Stimulated activated memory B cell treated with anti-CD40 and anti-IgM and Interleukin-4, amounts not matched to agents 10 μg/mL and 1 μg/mL and 100 μg/mL, for 72 hours (primary cell): ENCODE data around the gene TRPV2.

ENCODE experiments used
- ATAC-seq: fragments of 150-1000 bp; cut with Tn5 transposase; 2 replicates; pipeline ENCODE4 v1.10.0; 2021
- H3K27ac Mint-ChIP-seq: one replicate; pipeline ENCODE4 v1.8.0; 2022; ENCODE audit warnings: mild to moderate bottlenecking, mixed read lengths
- H3K27me3 Mint-ChIP-seq: one replicate; pipeline ENCODE4 v1.8.0; 2022; ENCODE audit warnings: mixed read lengths
- H3K36me3 Mint-ChIP-seq: one replicate; pipeline ENCODE4 v1.8.0; 2022; ENCODE audit warnings: mixed read lengths
- H3K4me1 Mint-ChIP-seq: one replicate; pipeline ENCODE4 v1.8.0; 2022; ENCODE audit warnings: mixed read lengths
- H3K4me3 Mint-ChIP-seq: one replicate; pipeline ENCODE4 v1.8.0; 2022; ENCODE audit warnings: mild to moderate bottlenecking, moderate library complexity, mixed read lengths
- H3K9me3 Mint-ChIP-seq: one replicate; pipeline ENCODE4 v1.8.0; 2022; ENCODE audit warnings: mixed read lengths

TRPV2 gene

DNA sequence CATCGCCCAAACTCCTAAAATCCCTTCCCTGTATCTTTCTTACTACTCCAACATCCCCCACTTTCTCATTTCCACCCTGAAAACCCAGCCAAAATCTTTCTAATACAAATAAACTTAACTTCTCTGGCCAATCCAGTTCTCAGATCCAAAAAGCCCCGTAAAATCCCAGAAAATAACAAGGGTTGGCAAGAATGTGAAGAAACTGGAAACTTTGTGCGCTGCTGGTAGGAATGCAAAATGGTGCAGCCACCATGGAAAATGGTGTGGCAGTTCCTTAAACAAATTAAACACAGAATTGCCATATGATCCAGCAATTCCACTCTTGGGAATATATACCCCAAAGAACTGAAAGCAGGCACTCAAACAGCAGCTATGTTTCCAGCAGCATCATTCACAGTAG is 52.5 kb downstream of the TRPV2 start:
- Mint-ChIP-seq H3K4me1 (no peaks in the 10 kb centered on the region), H3K27me3 (no peaks in the 10 kb centered on the region), H3K9me3 (no peaks in the 10 kb centered on the region), H3K4me3 (no peak overlapping the region), H3K27ac (no peak overlapping the region), H3K36me3 (no peaks in the 10 kb centered on the region)
- no peak for ATAC-seq

DNA sequence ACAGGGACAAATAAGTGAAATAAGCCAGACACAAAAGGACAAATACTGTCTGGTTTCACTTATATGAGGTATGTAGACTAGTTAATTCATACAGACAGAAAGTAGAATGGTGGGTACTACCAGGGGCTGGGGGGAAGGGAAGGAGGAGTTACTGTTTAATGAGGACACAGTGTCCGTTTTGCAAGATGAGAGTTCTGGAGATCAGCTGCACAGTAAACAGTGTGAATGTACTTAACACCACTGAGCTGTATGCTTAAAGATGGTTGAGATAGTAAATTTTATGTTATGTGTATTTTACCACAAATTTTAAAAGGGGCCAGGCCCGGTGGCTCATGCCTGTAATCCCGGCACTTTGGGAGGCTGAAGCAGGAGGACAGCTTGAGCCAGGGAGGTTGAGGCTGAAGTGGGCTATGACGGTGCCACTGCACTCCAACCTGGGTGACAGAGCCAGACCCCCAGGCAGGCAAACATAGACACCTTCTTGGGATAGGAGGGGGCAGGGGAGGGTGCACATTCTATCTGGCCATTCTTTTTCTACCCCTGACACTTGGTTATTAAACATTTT is 53.1 kb downstream of the TRPV2 start:
- H3K4me1 Mint-ChIP-seq = no peaks in the 10 kb centered on the region
- H3K4me3 Mint-ChIP-seq = no peak overlapping the region
- no peaks in the 10 kb centered on the region for H3K9me3 Mint-ChIP-seq
- no peak overlapping the region for H3K27ac Mint-ChIP-seq
- no peaks in the 10 kb centered on the region for H3K27me3 Mint-ChIP-seq
- H3K36me3 Mint-ChIP-seq = no peaks in the 10 kb centered on the region
- ATAC-seq = no peak

DNA sequence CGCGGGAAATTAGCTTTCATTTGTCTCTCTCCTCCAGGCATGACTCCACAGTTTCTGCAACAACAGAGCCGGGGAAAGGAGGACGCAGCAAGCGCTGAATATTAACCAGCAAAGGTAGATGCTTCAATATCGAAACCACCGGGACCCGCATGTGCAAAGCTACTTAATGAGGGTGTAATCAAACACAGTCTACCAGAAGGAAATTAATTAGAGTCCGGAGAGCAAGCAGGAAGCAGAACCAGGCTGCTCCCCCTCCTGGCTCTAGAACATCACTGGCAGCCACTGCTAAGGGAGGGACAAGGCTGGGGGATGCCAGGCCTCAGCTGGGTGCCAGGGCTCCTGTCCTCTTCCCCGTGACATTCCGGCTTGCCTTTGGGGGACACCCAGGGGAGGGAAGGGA is 54.9 kb downstream of the TRPV2 start:
- Mint-ChIP-seq H3K27ac (no peak overlapping the region), H3K27me3 (no peaks in the 10 kb centered on the region), H3K4me3 (no peak overlapping the region), H3K4me1 (no peaks in the 10 kb centered on the region), H3K9me3 (no peaks in the 10 kb centered on the region), H3K36me3 (no peaks in the 10 kb centered on the region)
- no peak for ATAC-seq

DNA sequence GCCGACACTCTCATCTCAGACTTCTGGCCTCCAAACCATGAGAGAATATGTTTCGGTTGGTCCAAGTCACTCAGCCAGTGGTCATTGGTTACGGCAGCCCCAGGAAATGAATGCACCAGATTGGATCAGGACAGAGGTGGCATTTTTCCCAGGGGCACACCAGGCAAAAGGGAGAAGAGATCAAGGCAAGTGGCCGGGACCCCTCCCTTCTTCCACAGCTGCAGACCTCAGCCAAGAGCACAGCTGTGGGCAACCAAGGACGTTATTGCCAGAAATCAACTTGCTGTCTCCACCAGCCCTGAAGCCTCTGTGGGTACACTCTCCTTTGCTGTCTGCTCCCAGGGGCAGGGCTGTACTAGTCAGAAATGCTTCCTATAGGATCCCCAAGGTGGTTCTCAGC is 55.9 kb downstream of the TRPV2 start:
- Mint-ChIP-seq H3K27me3 (no peaks in the 10 kb centered on the region), H3K4me1 (no peaks in the 10 kb centered on the region), H3K27ac (no peak overlapping the region), H3K9me3 (no peaks in the 10 kb centered on the region), H3K36me3 (no peaks in the 10 kb centered on the region), H3K4me3 (no peak overlapping the region)
- no peak for ATAC-seq

DNA sequence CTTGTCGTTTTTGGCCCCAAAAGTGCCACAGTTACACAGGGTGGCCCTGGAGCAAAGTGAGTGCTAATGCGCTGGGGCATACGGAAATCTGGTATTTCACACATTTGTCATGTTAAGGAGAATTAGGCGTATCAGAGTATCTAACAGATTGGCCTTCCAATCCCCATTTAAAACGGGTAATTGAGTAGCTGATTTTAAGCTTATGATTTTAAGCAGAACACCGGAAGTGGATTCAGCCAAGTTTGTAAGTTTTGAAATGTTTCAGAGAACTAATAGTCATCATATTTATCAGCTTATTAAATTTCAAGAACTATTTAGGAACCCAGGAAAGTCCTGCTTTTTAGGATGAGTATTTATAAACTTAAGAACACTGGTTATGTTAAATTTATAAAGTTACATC is 57.2 kb downstream of the TRPV2 start:
- H3K36me3 Mint-ChIP-seq = no peaks in the 10 kb centered on the region

DNA sequence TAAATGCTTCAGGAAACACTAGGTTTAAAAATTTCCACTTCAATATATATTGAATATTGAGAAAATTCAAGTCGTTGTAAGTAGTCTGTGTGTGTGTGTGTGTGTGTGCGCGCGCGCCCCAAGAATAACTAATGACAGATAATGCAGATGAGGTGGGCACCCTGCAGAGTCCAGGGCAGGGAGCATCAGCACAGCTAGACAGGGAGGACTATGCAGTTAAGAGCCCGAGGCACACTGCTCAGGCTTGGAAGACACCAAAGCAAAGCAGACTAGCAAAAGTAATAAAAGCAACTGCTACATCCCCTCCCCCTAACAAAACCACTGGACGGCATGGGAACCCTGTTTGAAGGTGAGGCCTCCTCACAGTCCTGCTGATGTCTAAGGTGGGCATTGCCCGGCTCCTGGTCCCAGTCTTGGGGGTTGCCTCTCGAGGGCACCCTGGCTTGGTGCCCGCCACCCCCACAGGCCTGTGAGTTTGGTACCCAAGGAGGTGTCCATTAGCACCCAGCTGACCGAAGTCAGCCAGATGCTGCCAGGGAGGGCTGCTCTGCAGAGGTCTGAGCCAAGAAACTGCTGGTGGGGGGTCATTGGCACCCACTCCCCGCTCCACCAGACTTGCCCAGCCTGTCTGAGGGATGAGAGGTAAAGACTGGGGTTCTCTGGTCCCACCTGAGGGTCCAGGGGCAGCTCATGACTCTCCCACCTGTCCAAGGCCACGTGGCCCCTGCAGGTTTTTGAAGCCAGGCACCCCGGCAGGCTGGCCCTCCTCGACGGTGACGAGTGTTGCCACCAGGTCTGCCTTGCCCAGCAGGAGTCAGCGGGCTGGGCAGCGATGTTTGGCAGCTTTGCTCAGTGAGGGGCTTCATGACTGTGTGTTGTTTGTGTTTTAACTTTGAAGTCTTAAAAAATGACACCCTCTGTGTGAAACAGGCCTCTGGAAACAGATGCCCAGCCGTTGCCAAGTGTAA is 58.0 kb downstream of the TRPV2 start:
- Mint-ChIP-seq H3K4me1 (no peaks in the 10 kb centered on the region), H3K36me3 (no peaks in the 10 kb centered on the region), H3K9me3 (no peaks in the 10 kb centered on the region), H3K4me3 (no peak overlapping the region), H3K27me3 (no peaks in the 10 kb centered on the region), H3K27ac (no peak overlapping the region)
- no peak for ATAC-seq

More for the DNA sequence above, 57.2 kb downstream of the TRPV2 start:
- Mint-ChIP-seq H3K27ac (no peak overlapping the region), H3K9me3 (no peaks in the 10 kb centered on the region), H3K27me3 (no peaks in the 10 kb centered on the region), H3K4me3 (no peak overlapping the region), H3K4me1 (no peaks in the 10 kb centered on the region)
- no peak for ATAC-seq

DNA sequence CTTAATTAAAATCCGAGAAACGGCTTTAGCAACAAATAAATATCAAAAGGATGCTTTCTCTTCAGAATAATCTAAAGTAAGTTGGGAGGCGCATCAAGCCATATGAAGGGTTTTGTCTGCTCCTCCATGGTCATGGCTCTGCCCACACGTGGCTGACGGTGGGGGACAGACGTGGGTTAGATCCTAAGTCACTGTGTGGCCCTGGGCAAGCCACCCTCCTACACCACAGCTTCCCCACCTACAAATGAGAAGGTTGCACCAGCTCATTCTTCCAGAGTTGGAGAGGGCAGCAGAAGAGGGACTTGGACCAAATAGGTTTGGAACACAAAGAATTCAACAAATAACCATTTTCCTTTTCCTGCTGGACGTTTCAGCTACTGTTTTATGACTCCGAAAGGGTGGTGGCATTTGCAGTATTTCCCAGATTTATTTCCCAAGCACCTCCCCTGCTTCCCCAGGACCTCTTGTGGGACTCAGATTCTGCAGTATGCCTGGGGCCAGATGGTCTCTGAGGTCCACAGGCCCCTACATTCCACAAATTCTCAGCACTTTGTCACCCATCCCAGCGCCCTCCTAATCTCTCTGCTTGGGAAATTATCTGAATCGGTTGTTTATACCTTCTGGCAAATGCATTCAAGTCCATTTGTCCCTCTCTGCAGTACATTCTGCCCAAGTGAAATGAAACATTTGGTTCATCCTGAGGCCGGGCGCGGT is 58.8 kb downstream of the TRPV2 start:
- no peaks in the 10 kb centered on the region for H3K9me3 Mint-ChIP-seq
- H3K4me3 Mint-ChIP-seq = no peak overlapping the region
- no peak overlapping the region for H3K27ac Mint-ChIP-seq
- no peaks in the 10 kb centered on the region for H3K36me3 Mint-ChIP-seq
- no peaks in the 10 kb centered on the region for H3K4me1 Mint-ChIP-seq
- no peaks in the 10 kb centered on the region for H3K27me3 Mint-ChIP-seq
- no peak for ATAC-seq

DNA sequence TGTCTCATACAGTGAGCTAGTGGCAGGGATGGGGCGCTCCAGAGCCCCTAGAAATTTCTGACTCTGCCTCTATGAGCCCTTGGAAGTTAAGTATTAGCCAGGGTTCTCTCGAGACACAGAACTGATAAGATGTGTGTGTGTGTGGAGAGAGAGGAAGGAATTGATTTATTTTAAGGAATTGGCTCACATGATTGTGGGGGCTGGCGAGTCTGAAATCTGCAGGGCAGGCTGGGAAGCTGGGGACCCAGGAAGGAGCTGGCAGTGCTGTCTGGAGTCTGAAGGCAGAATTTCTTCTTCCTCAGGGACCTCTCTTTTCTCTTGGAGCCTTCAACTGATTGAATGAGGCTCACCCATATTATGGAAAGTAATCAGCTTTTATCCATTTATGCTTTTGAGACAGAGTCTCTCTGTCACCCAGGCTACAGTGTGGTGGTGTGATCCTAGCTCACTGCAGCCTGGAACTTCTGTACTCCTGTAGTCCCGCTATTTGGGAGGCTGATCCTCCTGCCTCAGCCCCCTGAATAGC is 59.9 kb downstream of the TRPV2 start:
- H3K36me3 Mint-ChIP-seq = no peaks in the 10 kb centered on the region
- no peaks in the 10 kb centered on the region for H3K4me1 Mint-ChIP-seq
- H3K27me3 Mint-ChIP-seq = no peaks in the 10 kb centered on the region
- no peak for ATAC-seq
- no peak overlapping the region for H3K27ac Mint-ChIP-seq
- H3K4me3 Mint-ChIP-seq = no peak overlapping the region
- no peaks in the 10 kb centered on the region for H3K9me3 Mint-ChIP-seq

DNA sequence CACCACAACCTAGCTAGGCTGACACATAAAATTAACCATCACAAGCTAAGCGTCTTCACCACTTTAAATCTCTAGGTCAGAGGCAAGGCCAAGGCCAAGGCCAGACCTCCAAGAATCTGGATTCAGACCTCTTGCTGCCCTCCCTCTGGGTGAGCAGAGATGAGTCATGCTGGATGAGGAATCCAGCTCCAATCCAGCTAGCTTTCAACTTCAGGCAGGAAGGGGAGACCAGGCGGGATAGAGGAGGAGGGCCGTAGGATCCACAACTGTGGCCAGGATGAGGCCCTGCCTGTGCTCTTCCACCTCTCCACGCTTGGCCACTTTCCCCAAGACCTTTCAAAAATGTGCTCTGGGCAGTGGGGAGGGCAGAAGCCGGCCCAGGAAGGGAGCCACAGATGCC is 61.9 kb downstream of the TRPV2 start:
- H3K4me1 Mint-ChIP-seq = no peaks in the 10 kb centered on the region
- H3K27me3 Mint-ChIP-seq = no peaks in the 10 kb centered on the region
- ATAC-seq = no peak
- no peaks in the 10 kb centered on the region for H3K9me3 Mint-ChIP-seq
- H3K36me3 Mint-ChIP-seq = no peaks in the 10 kb centered on the region
- no peak overlapping the region for H3K4me3 Mint-ChIP-seq
- H3K27ac Mint-ChIP-seq = no peak overlapping the region

DNA sequence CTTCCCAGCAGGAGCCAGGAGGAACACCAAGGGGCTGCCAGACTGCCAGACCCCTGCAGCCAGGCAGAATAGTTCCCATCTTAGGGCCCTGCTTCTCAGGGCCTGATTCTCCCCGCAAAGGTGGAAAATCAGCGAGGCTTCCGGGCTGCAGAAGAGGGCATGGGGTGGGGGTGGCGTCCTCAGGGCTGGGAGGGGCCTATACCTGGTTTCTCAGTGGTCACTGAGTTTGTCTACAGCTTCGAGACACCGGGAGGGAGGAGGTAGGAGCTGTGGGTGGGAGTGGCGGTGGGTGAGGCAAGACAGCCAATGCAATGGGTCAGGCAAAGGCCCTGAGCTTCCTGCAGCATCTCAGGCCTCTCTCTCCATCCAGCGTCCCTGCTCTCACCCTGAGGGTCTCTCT is 62.3 kb downstream of the TRPV2 start:
- no peaks in the 10 kb centered on the region for H3K36me3 Mint-ChIP-seq
- no peaks in the 10 kb centered on the region for H3K4me1 Mint-ChIP-seq
- H3K9me3 Mint-ChIP-seq = no peaks in the 10 kb centered on the region
- ATAC-seq = no peak
- no peak overlapping the region for H3K27ac Mint-ChIP-seq
- H3K27me3 Mint-ChIP-seq = no peaks in the 10 kb centered on the region
- H3K4me3 Mint-ChIP-seq = no peak overlapping the region

DNA sequence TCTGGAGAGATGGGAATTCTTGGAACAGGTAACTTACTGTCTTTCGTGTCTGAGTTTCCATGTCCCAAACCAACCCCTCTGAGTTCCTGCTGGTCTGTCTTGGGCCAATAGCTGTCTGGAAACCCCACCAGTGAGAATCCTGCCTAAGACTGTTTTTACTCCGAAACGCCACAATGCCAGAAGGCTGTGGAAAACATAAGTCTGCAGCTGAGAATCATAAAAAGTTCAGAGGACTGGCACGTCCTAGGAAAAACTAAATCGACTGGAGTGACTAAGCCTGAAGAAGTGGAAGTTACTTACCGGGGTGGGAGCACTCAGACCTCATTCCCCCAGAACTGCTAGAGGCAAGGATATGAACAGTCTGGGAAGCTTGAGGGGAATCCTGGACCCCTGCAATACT is 63.3 kb downstream of the TRPV2 start:
- H3K4me3 Mint-ChIP-seq = no peak overlapping the region
- H3K27me3 Mint-ChIP-seq = no peaks in the 10 kb centered on the region
- no peaks in the 10 kb centered on the region for H3K9me3 Mint-ChIP-seq
- no peak overlapping the region for H3K27ac Mint-ChIP-seq
- no peaks in the 10 kb centered on the region for H3K36me3 Mint-ChIP-seq
- no peak for ATAC-seq
- no peaks in the 10 kb centered on the region for H3K4me1 Mint-ChIP-seq

DNA sequence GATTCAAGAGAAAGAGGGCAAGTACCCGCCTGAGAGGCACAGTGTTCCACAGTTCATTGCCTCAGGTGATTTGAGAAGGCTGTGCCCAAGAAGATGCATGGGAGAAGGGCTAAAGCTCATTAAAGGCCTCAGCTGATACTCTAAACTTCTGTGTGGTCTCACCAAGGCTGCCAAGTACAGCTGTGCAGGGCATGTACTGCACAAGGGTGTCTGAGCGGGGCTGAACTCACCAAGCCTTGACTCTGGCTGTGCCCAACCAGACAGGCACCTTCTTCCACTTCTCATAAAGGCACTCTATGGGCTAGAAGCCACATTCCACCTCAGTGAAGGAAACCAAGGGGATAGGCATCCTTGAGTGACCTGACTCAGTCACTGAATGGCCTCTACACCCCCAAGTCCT is 63.9 kb downstream of the TRPV2 start:
- Mint-ChIP-seq H3K4me1 (no peaks in the 10 kb centered on the region), H3K27me3 (peaks cover 3% of the 10 kb centered on the region), H3K4me3 (no peak overlapping the region), H3K9me3 (no peaks in the 10 kb centered on the region), H3K27ac (no peak overlapping the region), H3K36me3 (no peaks in the 10 kb centered on the region)
- ATAC-seq = no peak

DNA sequence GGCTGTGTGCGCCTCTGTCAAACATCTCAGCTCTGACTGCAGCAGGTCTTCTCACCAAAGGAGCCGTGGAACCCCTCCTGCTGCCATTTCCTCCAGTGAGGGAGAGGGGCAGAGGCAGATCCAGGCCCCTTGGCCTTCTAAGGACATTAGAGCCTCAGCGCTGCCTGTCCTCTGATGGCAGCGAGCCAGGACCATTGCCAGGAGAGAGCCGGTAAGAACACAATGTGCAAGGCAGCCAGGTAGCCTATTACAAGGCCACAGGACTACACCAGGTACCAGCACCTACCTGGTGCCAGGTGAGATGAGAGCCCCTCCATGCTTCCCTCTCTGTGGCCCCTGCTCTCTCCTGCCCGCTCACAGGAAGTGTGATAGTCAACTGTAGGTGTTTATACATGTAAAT is 65.6 kb downstream of the TRPV2 start:
- no peak for ATAC-seq
- Mint-ChIP-seq H3K9me3 (no peaks in the 10 kb centered on the region), H3K27me3 (peaks cover 9% of the 10 kb centered on the region), H3K4me3 (no peak overlapping the region), H3K27ac (no peak overlapping the region), H3K4me1 (no peaks in the 10 kb centered on the region), H3K36me3 (no peaks in the 10 kb centered on the region)

DNA sequence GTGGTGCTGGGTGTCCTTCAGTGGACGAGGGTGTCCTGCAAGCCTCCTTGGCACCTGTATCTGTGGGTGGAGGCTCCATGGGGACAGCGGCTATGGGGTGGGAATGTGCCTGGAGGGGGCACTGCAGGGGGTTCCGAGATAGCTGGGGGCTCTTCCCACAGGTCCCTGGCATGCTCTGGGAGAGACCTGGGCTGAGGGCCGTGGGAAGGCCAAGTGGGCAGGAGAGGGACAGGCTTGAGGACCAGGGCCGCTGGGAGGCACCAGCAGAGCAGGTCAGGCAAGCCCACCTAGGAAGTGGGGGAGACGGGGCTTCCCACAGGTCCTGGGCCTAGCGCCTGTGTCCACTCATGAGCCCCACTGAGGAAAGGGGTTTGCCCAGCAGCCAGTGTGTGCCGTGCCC is 66.9 kb downstream of the TRPV2 start:
- no peak for ATAC-seq
- Mint-ChIP-seq H3K36me3 (no peaks in the 10 kb centered on the region), H3K4me3 (no peak overlapping the region)

DNA sequence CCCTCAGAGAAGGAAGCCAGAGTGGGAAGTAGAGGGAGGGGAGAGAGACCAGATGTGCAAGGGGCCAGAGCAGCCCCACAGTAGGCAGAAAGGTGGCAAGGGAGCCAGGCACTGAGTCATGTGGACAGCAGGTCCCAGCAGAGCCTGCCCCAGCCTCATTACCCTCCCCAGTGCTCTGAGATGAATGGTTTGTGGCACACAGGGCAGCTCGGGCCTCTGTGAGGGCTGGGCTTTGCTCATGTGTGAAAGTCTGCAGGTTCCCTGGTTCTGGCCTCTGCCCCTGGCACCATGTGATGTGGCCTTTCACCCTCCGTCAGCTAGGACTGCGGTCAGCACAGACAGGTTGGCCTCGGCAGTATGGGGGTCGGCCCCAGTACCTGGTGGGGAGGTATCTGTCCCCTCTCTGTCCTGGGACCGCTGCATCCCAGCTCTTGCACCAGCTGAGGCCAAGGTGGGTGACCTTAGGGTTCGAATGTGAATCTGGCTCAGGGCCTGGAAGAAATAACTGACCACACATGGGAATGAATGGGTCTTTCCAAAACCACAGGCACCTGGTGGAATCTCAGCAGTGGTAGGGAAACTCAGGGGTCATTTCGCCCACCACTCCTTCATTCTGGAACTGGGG is 67.8 kb downstream of the TRPV2 start:
- Mint-ChIP-seq H3K27me3 (peaks cover 9% of the 10 kb centered on the region), H3K9me3 (no peaks in the 10 kb centered on the region), H3K27ac (no peak overlapping the region), H3K36me3 (no peaks in the 10 kb centered on the region), H3K4me3 (no peak overlapping the region), H3K4me1 (no peaks in the 10 kb centered on the region)
- ATAC-seq = no peak

More for the DNA sequence above, 66.9 kb downstream of the TRPV2 start:
- Mint-ChIP-seq H3K4me1 (no peaks in the 10 kb centered on the region), H3K9me3 (no peaks in the 10 kb centered on the region), H3K27ac (no peak overlapping the region), H3K27me3 (peaks cover 9% of the 10 kb centered on the region)
